ENCODE data around the gene PARD3. TPM values are rescaled to one million over a fixed set of nuclear protein-coding genes. Genes with fewer than 3 reads are reported as not detected.

The PARD3 gene
- total and polyA plus RNA-seq, 7 experiments from 2014 or later = 0.19 to 1.2 (median 0.43) TPM

- no peaks in the 10 kb centered on the region for H3K36me3 ChIP-seq (ENCODE audit: control insufficient read depth in 2 of 3, insufficient read depth in 3 of 3, low read length in 3 of 3)
- H3K4me3 Mint-ChIP-seq = peak overlapping the region; percentile 58 to 85 (median 74)
- no peaks in the 10 kb centered on the region for H3K36me3 Mint-ChIP-seq
- peaks cover 47 to 62% (median 54%) of the 10 kb centered on the region in 5 donors for H3K27me3 Mint-ChIP-seq
- intact Hi-C loops (cut with micrococcal nuclease) = no loop called here
- DNase-seq (peak in 1 of 9 donors; percentile 4), ATAC-seq (no peak)
- no peak overlapping the region for H3K27ac ChIP-seq (ENCODE audit: low read depth, low read length)
- no peak overlapping the region for H3K4me3 ChIP-seq (ENCODE audit: low read length)
- H3K4me1 Mint-ChIP-seq = peaks cover 0 to 19% (median 12%) of the 10 kb centered on the region in 7 donors
- H3K4me1 ChIP-seq (ENCODE audit: control insufficient read depth in 2 of 2, insufficient read depth in 2 of 2, low read length in 2 of 2) = no peaks in the 10 kb centered on the region
- H3K27ac Mint-ChIP-seq = peak overlapping the region in 2 of 9 donors; percentile 12 to 54
- H3K9me3 Mint-ChIP-seq = peaks cover 0 to 3% (median 0%) of the 10 kb centered on the region in 11 donors
- H3K27me3 ChIP-seq (ENCODE audit: control insufficient read depth in 2 of 2, insufficient read depth in 2 of 2, low read length in 2 of 2) = no peaks in the 10 kb centered on the region
- CTCF ChIA-PET = no interaction called here
- POLR2A ChIA-PET = no interaction called here
- H3K9me3 ChIP-seq (ENCODE audit: control insufficient read depth in 2 of 3, low read length in 3 of 3) = no peaks in the 10 kb centered on the region
These were observed 995 bp upstream of the PARD3 start for GRCh38 chr10:34816085-34816496.

GRCh38 chr10:34814913-34815184 lies 247 bp downstream of the PARD3 start:
- Histone ChIP-seq H3K9me3 (ENCODE audit: control insufficient read depth in 2 of 3, low read length in 3 of 3) (no peaks in the 10 kb centered on the region), H3K4me3 (ENCODE audit: low read length) (no peak overlapping the region), H3K27ac (ENCODE audit: low read depth, low read length) (no peak overlapping the region), H3K36me3 (ENCODE audit: control insufficient read depth in 2 of 3, insufficient read depth in 3 of 3, low read length in 3 of 3) (no peaks in the 10 kb centered on the region), H3K4me1 (ENCODE audit: control insufficient read depth in 2 of 2, insufficient read depth in 2 of 2, low read length in 2 of 2) (no peaks in the 10 kb centered on the region), H3K27me3 (ENCODE audit: control insufficient read depth in 2 of 2, insufficient read depth in 2 of 2, low read length in 2 of 2) (no peaks in the 10 kb centered on the region)
- Mint-ChIP-seq H3K9me3 (peaks cover 0 to 3% (median 0%) of the 10 kb centered on the region in 11 donors), H3K4me1 (peaks cover 0 to 19% (median 12%) of the 10 kb centered on the region in 7 donors), H3K27ac (no peak overlapping the region), H3K27me3 (peaks cover 57 to 72% (median 61%) of the 10 kb centered on the region in 5 donors), H3K36me3 (no peaks in the 10 kb centered on the region), H3K4me3 (no peak overlapping the region)
- intact Hi-C loops (cut with micrococcal nuclease) = no loop called here
- ChIA-PET POLR2A (no interaction called here), CTCF (no interaction called here)
- DNase-seq (no peak), ATAC-seq (no peak)

- no peaks in the 10 kb centered on the region for H3K9me3 ChIP-seq (ENCODE audit: control insufficient read depth in 2 of 3, low read length in 3 of 3)
- intact Hi-C loops (cut with micrococcal nuclease) = no loop called here
- CTCF ChIA-PET = no interaction called here
- Mint-ChIP-seq H3K27me3 (peaks cover 57 to 70% (median 60%) of the 10 kb centered on the region in 5 donors), H3K4me1 (peaks cover 0 to 20% (median 13%) of the 10 kb centered on the region in 7 donors), H3K36me3 (no peaks in the 10 kb centered on the region), H3K27ac (no peak overlapping the region), H3K4me3 (peak overlapping the region in 9 of 10 donors; percentile 55 to 80 (median 70)), H3K9me3 (peaks cover 0 to 3% (median 0%) of the 10 kb centered on the region in 11 donors)
- H3K27me3 ChIP-seq (ENCODE audit: control insufficient read depth in 2 of 2, insufficient read depth in 2 of 2, low read length in 2 of 2) = no peaks in the 10 kb centered on the region
- no peak for ATAC-seq
- H3K4me1 ChIP-seq (ENCODE audit: control insufficient read depth in 2 of 2, insufficient read depth in 2 of 2, low read length in 2 of 2) = no peaks in the 10 kb centered on the region
- H3K27ac ChIP-seq (ENCODE audit: low read depth, low read length) = no peak overlapping the region
- POLR2A ChIA-PET = no interaction called here
- H3K4me3 ChIP-seq (ENCODE audit: low read length) = no peak overlapping the region
- peak in 1 of 9 donors; percentile 29 for DNase-seq
- no peaks in the 10 kb centered on the region for H3K36me3 ChIP-seq (ENCODE audit: control insufficient read depth in 2 of 3, insufficient read depth in 3 of 3, low read length in 3 of 3)
These were observed 728 bp downstream of the PARD3 start for GRCh38 chr10:34814223-34814912.

GRCh38 chr10:34813626-34814222 lies 1.4 kb downstream of the PARD3 start:
- Mint-ChIP-seq H3K4me3 (peak overlapping the region; percentile 55 to 80 (median 72)), H3K27ac (no peak overlapping the region), H3K36me3 (no peaks in the 10 kb centered on the region), H3K27me3 (peaks cover 62 to 75% (median 64%) of the 10 kb centered on the region in 5 donors), H3K9me3 (peaks cover 0 to 3% (median 0%) of the 10 kb centered on the region in 11 donors), H3K4me1 (peaks cover 0 to 25% (median 16%) of the 10 kb centered on the region in 7 donors)
- ATAC-seq = no peak
- no peak for DNase-seq
- H3K36me3 ChIP-seq (ENCODE audit: control insufficient read depth in 2 of 3, insufficient read depth in 3 of 3, low read length in 3 of 3) = no peaks in the 10 kb centered on the region
- ChIA-PET CTCF (no interaction called here), POLR2A (no interaction called here)
- no peaks in the 10 kb centered on the region for H3K4me1 ChIP-seq (ENCODE audit: control insufficient read depth in 2 of 2, insufficient read depth in 2 of 2, low read length in 2 of 2)
- no peak overlapping the region for H3K4me3 ChIP-seq (ENCODE audit: low read length)
- intact Hi-C loops (cut with micrococcal nuclease) = no loop called here
- no peaks in the 10 kb centered on the region for H3K27me3 ChIP-seq (ENCODE audit: control insufficient read depth in 2 of 2, insufficient read depth in 2 of 2, low read length in 2 of 2)
- no peaks in the 10 kb centered on the region for H3K9me3 ChIP-seq (ENCODE audit: control insufficient read depth in 2 of 3, low read length in 3 of 3)
- H3K27ac ChIP-seq (ENCODE audit: low read depth, low read length) = no peak overlapping the region

- Histone ChIP-seq H3K9me3 (ENCODE audit: control insufficient read depth in 2 of 3, low read length in 3 of 3) (no peaks in the 10 kb centered on the region), H3K36me3 (ENCODE audit: control insufficient read depth in 2 of 3, insufficient read depth in 3 of 3, low read length in 3 of 3) (no peaks in the 10 kb centered on the region), H3K4me1 (ENCODE audit: control insufficient read depth in 2 of 2, insufficient read depth in 2 of 2, low read length in 2 of 2) (no peaks in the 10 kb centered on the region), H3K27me3 (ENCODE audit: control insufficient read depth in 2 of 2, insufficient read depth in 2 of 2, low read length in 2 of 2) (no peaks in the 10 kb centered on the region), H3K27ac (ENCODE audit: low read depth, low read length) (no peak overlapping the region), H3K4me3 (ENCODE audit: low read length) (no peak overlapping the region)
- Mint-ChIP-seq H3K36me3 (no peaks in the 10 kb centered on the region), H3K9me3 (peaks cover 0 to 3% (median 0%) of the 10 kb centered on the region in 11 donors), H3K27ac (no peak overlapping the region), H3K4me3 (peak overlapping the region in 1 of 10 donors; percentile 20), H3K27me3 (peaks cover 58 to 74% (median 69%) of the 10 kb centered on the region in 5 donors), H3K4me1 (peaks cover 0 to 25% (median 16%) of the 10 kb centered on the region in 7 donors)
- intact Hi-C loops (cut with micrococcal nuclease) = no loop called here
- no peak for DNase-seq
- ChIA-PET CTCF (no interaction called here), POLR2A (no interaction called here)
- ATAC-seq = no peak
These were observed 2.3 kb downstream of the PARD3 start for GRCh38 chr10:34812771-34813170.

- Histone ChIP-seq H3K9me3 (ENCODE audit: control insufficient read depth in 2 of 3, low read length in 3 of 3) (no peaks in the 10 kb centered on the region), H3K27ac (ENCODE audit: low read depth, low read length) (no peak overlapping the region), H3K4me1 (ENCODE audit: control insufficient read depth in 2 of 2, insufficient read depth in 2 of 2, low read length in 2 of 2) (no peaks in the 10 kb centered on the region), H3K4me3 (ENCODE audit: low read length) (no peak overlapping the region), H3K27me3 (ENCODE audit: control insufficient read depth in 2 of 2, insufficient read depth in 2 of 2, low read length in 2 of 2) (no peaks in the 10 kb centered on the region), H3K36me3 (ENCODE audit: control insufficient read depth in 2 of 3, insufficient read depth in 3 of 3, low read length in 3 of 3) (no peaks in the 10 kb centered on the region)
- no peak for DNase-seq
- H3K4me3 Mint-ChIP-seq = no peak overlapping the region
- peaks cover 51 to 72% (median 68%) of the 10 kb centered on the region in 5 donors for H3K27me3 Mint-ChIP-seq
- POLR2A ChIA-PET = no interaction called here
- CTCF ChIA-PET = no interaction called here
- H3K9me3 Mint-ChIP-seq = peaks cover 0 to 3% (median 0%) of the 10 kb centered on the region in 11 donors
- H3K27ac Mint-ChIP-seq = no peak overlapping the region
- no peak for ATAC-seq
- H3K4me1 Mint-ChIP-seq = peaks cover 0 to 25% (median 16%) of the 10 kb centered on the region in 7 donors
- intact Hi-C loops (cut with micrococcal nuclease) = no loop called here
- no peaks in the 10 kb centered on the region for H3K36me3 Mint-ChIP-seq
These were observed 3.1 kb downstream of the PARD3 start for GRCh38 chr10:34811968-34812514.

All from naive thymus-derived CD4-positive, alpha-beta T cell (primary cell).